GM10266 (cell line): Measurements from ENCODE around the gene RIN1.

ENCODE experiments used
- DNase-seq: peaks from one replicate; pipeline ENCODE4 v3.0.0; 2012; ENCODE audit errors: extremely low spot score
- CTCF ChIP-seq: IDR thresholded peaks from 2 replicates; pipeline ENCODE4 v1.5.1; 2012; ENCODE audit warnings: mild to moderate bottlenecking, low read depth; ENCODE audit not compliant: control insufficient read depth, insufficient read depth; ENCODE audit errors: missing control alignments

RIN1 gene

GRCh38 chr11:66335531-66336233, 552 bp downstream of the RIN1 start:
- TF ChIP-seq CTCF, result no peak

GRCh38 chr11:66334605-66335442, 1.4 kb downstream of the RIN1 start:
- no peak for DNase-seq
- TF ChIP-seq CTCF, result no peak

More at GRCh38 chr11:66335531-66336233, 552 bp downstream of the RIN1 start:
- no peak for DNase-seq

GRCh38 chr11:66333896-66334604, 2.2 kb downstream of the RIN1 start:
- DNase-seq, result no peak
- TF ChIP-seq CTCF, result no peak

GRCh38 chr11:66333220-66333877, 2.9 kb downstream of the RIN1 start:
- no peak for TF ChIP-seq CTCF
- DNase-seq, result no peak

- no peak for DNase-seq
- no peak for TF ChIP-seq CTCF
Measured at GRCh38 chr11:66332371-66333219, 3.6 kb downstream of the RIN1 start.
